ENCODE results near the gene RPL35.

The RPL35 gene

DNA sequence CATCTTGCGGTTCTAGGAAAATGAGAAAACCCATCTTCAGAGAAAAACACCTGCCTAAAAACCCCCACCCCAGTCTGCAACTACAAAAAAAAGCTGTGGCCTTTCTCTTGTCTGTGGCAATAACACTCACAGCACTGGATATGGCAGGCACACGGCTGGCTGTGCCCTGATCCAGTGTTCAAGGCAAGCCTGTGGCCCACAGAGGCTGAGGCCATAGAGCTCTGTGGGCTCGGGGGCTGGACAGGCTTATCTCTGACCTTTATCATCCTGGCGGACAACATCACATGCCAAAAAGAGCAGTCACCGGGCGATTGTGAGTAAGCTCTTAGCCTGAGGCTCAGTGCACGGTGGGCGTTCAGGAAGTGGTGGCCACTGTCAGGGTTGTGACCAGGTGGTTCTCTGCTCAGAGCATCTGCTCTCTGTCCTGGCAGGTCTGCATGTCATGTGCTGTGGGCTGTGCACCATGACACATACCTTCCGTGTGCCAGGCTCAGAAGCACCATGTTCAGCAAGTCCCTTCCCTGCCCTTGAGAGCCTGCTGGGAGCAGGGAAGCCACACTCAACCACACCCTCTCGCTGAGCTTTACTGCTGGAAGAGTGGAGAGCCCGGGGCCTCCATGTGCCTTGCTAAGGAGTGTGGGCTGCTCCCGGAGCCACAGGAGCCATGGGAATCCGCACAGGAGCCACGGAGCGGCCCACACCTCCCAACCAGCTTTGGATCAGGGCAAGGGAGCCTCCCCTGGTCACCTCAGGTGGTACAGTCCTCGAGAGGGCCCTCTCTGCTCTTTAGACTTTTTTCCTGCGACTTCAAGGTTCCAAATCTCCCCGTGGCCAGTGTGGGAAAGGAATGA, 43.1 kb downstream of the RPL35 start:
- DNase-seq = no peak

DNA sequence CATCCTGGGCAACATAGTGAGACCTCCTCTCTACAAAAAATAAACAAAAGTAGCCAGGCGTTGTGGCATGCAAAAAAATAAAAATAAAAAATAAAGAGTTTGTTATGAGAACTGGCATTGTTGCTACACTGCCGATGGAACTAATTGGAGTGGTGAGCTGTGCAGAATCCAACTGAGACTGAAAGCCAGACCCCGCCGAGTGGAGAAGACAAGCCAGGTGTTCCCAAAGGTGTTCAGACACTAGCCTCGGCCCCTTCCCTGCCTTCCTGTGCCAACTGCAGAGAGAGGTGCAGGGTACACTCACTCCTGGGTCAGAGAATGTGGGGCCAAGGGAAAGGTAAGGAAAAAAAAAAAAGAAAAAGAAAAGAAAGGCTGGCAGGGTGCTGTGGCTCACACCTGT, 46.2 kb downstream of the RPL35 start:
- no peak for DNase-seq

DNA sequence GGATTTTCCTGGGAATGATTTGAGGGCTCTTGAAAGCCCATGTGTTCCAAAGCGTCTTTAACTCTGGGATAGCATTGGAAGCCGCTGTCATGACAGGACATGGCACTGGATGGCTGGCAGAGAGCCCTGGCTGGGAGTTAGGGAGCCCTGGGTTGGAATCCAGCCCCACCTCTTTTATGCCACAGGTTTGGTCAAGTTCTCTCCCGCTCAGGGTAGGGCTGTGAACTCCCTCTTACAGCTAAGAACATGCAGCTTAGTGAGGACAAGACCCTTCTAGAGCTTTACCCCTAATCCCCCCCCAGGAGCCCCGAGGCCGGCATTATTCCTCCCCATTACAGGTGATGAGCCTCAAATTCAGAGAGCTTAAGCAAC, 47.6 kb downstream of the RPL35 start:
- DNase-seq = no peak

DNA sequence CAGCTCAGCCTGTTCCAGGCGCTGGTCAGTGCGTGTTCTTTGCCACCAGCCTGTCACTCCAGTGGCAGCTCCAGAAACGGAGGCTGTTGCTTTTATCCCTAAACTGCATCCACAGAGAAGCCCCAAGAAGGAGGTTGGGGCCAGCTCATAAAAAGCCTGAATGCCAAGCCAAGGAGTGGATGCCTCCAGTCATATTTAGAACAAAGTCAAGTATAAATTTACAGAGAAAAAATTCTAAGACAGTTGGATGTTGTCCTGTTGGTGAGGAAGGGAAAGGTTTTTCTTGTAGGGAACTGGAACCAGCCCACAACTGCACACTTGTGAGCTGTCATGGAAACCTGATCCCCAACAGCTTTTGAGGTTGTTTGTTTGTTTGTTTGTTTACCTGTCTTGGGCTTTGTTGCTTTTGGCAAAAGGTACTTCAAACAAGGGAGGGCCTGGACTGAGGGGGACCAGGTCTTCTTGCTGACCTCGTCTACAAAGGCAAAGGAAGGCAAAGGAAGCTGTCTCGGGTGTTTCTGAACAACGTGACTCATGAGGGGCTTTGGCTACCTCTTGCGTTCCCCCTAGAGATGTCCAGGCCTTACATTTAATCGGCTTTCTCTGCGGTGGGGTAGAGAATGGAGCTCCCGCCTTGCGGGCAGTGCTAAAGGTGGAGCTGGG, 48.1 kb downstream of the RPL35 start:
- DNase-seq = no peak

DNA sequence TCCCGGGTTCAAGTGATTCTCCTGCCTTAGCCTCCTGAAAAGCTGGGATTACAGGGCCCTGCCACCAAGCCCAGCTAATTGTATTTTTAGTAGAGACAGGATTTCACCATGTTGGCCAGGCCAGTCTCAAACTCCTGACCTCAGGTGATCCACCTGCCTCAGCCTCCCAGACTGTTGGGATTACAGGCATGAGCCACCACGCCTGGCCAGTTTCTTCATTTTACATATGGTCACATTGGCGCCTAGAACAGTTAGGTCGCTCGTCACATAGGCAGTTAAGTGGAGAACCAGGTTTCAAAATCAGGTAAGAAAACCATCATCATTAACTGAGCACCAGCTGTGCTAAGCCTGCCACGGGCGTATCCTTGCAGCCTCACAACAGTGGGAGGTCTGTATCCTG, 48.7 kb downstream of the RPL35 start:
- no peak for DNase-seq

DNA sequence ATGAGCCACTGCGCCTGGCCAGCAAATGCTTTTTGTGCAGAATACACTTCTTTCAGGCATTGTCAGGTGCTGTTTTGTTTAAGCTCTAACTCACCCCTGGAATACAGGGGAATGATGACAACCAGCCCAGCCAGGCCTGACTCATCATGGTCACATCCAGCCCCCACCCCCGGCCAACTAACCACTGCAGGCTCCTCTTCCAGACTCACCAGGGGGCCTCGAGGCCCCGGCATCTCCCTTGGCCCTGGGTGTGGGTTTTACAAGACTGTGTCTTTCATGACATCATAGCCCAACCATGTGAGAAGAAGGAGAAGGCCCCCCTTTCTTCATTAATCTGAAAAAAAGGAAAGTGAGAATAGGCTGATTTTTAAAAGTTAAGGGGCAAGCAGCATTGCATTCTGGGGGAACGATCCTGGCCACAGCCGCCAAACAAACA, 49.3 kb downstream of the RPL35 start:
- peak; percentile 99 for DNase-seq

DNA sequence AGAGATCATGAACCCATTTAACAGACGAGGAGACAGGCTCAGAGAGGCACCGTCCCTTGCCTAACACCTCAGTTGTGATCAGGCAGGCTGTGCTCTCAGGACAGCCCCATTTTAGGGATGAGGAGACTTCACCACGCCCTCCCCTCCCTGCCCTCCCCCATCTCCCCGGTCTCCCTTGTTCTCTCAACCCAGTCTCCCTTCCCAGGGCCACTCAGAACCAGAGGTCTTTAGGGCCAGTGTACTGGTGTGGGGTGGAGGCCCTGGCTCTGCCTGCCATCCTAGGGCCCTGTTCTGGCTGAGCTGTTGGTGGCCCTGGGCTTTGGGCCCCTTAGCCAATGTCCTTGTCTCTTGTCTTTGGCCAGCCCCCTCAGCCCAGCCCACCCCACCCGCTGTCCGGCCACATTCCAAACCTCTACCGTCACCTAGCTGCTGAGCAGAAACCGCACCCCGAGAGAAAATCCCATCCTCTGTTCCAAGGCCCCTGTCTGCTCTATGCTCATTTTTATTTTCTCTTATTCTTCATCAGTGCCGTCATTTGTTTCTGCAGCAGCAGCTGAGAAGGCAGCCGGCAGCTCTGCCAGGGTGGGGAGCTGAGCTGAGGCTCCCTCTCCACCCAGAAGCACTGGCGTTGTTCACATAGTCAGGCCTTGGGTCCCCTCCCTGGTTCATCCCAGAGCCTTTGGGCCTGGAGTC, 50.9 kb downstream of the RPL35 start:
- peak; percentile 88 for DNase-seq

DNA sequence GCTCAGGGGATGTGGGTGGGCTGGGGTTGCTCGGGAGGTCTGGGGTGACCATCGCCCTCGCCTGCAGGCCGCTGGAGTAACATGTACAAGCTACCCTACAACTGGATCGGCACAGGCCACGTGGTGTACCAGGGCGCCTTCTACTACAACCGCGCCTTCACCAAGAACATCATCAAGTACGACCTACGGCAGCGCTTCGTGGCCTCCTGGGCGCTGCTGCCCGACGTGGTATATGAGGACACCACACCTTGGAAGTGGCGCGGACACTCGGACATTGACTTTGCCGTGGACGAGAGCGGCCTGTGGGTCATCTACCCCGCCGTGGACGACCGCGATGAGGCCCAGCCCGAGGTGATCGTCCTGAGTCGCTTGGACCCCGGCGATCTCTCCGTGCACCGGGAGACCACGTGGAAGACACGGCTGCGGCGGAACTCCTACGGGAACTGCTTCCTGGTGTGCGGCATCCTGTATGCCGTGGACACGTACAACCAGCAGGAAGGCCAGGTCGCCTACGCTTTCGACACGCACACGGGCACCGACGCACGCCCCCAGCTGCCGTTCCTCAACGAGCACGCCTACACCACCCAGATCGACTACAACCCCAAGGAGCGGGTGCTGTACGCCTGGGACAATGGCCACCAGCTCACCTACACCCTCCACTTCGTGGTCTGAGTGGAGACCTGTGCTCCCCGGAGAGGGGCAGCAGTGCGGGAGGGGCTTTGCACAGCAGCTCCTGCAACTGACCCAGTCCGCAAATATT, 51.8 kb downstream of the RPL35 start:
- DNase-seq = no peak

DNA sequence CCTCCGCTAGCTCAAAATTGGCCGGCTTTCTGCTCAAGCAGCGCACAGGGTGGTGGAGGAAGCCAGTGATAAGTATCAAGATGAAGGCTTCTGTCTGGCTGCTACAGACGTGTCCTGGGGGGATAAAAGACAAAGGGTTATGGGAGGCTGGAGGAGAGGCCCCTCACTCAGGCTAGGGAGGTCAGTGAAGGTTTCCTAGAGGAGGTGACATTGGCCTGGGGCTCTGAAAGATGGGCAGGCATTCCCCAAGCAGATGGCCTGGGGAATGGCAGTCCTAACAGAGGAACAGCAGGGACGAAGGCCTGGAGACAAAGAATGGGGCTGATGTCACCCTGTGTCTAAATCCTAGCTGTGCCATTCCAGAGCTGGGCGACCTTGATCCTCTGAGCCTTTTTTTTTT, 52.5 kb downstream of the RPL35 start:
- DNase-seq = no peak

DNA sequence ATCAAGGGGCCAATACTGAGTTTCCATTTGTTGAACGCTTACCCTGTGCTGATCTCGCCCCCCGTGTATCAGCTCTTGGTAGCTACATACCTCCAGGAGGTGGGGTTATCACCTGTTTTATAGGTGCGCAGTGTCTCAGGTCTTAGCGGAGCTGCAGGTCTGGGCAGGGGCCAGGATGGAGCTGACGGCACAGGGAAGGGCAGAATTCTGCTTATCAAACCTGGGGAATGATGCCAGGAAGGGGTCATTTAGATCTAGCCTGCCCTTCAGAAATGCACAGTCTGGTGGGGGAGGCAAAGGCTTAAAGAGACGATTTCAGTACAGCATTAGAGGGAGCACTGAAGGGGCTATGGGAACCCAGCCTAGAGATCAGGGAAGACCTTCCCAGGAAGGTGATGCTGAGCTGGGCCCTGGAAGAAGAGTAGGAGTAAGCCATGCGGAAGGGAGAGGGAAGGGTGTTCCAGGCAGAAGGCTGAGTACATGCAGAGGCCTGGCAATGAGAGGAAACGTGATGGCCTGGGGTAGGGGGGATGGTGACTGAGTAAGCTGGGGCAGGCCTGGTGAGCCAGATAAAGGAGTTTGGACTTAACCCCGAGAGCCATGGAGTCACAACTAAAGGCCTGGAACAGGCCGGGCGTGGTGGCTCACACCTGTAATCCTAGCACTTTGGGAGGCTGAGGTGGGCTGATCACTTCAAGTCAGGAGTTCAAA, 53.4 kb downstream of the RPL35 start:
- DNase-seq = no peak

Measured in fibroblast of skin of abdomen (primary cell).